Middle frontal gyrus (tissue), 1 donor: Measurements from ENCODE around the gene ZNF318.
"Not testable (repeated sequence)": the region's sequence is repeated elsewhere in the genome, so short reads cannot be mapped to it uniquely, and the experiment has no call there.

Source experiments
- DNase-seq: peaks from one replicate; pipeline ENCODE4 v3.0.0-alpha.2; 2015; ENCODE audit warnings: low spot score; ENCODE audit errors: extremely low spot score

Gene ZNF318

DNA sequence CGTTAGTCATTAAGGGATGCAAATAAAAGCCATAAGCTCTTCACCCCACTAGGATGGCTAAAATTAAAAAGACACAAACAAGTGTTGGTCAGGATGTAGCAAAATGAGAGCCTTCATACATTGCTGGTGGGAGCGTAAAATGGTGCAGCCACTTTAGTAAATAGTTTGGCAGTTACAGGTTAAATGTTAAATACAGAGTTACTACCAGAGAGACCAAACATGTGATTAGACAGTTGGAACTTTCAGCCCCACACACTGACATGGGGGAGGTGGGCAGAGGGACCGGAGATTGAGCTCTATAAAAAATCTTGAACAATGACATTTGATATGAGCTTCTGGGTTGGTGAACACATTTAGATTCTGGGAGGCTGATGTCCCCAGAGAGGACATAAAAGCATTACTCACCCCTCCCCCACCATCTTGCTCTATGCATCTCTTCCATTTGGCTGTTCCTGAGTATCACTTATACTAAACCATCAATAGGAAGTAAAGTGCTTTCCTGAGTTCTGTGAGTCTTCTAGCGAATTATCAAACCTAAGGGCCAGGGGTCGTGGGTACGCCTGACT lies 20.4 kb upstream of the ZNF318 start:
- DNase-seq, result no peak

DNA sequence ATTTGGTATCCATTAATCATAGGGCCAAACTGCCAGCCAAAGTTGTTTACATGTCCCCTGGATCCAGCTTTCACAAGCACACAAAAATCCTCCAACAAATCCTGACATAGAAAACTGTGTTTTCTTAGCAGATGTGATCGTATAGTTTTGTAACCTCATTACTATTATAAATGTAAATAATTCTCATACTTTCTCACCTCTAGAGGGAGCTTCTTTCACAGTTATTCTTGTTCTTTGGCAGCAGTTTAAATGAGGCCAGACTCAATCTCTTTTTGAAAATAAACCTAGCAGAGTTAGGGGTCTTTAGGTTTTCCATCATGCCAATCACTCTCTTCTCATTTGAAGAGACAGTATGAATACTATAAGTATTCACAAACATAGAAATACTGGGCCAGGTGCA lies 17.0 kb upstream of the ZNF318 start:
- no peak for DNase-seq

DNA sequence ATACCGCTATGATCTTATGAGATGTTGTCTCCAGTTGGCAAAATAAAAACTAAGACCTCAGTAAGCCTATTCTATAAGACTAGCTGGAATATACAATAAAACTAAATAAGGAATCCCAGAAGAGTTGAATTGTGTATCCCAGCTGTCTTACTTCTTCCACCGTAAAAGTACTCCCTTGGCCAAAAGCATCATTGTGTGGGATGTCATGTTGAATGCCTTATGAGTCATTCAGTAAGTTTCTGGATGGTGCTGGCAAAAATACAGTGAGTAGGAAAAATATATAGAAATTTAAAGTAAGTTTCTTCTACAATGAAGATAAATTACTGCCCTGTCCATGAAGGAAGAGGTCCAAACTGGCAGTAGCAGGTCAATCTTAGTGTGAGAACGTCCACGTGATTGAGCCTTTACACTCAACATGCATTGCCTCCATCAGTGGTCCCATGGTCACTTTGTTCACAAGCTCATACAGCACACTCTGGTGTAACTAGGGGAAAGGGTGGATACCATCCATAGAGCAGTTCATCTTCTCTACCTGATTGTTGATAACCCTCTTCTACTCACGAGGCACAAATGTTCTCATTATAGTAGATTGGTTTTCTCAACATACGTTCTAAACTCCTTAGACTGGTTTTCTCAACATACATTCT lies 13.7 kb upstream of the ZNF318 start:
- DNase-seq, result peak; percentile 26

DNA sequence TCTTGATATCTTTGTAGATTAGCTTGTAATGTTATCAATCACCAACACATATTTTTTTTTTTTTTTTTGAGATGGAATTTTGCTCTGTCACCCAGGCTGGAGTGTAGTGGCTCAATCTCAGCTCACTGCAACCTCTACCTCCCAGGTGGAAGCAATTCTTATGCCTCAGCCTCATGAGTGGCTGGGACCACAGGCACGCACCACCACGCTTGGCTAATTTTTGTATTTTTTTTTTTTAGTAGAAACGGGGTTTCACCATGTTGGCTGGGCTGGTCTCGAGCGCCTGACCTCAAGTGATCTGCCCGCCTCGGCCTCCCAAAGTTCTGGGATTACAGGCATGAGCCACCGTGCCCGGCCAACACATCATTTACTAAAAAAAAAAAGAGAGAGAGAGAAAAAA lies 11.4 kb upstream of the ZNF318 start:
- not testable (repeated sequence) for DNase-seq

DNA sequence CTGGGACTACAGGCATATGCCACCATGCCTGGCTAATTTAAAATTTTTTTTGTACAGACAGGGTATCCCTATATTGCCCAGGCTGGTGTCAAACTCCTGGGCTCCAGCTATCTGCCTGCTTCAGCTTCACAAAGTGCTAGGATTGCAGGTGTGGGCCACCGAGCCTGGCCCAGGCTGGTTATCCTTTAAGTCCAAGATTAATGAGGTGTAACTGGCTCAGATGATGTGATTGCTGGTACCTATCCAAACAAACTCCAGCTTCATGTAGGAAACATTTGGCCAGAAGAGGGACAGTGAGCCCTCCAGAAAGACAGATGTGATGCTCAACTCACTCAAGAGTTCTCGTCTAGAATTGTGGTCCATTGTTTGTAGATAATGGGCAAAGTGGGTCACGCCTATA lies 9.2 kb upstream of the ZNF318 start:
- no peak for DNase-seq

DNA sequence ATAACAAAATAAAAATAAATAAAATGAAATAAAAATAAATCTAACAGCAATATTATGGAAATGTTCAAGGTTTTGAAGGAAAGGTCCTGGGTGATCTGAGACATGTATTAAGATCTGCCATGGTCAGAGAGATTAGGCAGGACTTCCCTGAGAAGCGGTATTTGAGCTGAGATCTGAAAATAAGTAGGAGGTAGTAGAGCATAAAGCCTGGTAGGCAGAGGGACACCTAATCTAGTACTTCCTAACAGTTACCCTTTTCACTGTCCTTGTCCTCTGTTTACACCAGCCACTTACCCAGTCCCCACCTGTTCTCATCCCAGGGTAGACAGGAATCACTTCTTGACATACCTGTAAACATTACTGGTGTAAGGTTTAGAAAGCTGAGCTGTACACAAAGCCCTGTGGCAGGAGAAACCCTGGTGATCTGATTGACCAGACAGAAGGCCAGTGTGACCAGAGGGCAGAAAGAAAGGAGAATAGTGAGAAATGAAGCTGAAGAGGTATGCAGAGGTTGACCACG lies 8.3 kb upstream of the ZNF318 start:
- no peak for DNase-seq

DNA sequence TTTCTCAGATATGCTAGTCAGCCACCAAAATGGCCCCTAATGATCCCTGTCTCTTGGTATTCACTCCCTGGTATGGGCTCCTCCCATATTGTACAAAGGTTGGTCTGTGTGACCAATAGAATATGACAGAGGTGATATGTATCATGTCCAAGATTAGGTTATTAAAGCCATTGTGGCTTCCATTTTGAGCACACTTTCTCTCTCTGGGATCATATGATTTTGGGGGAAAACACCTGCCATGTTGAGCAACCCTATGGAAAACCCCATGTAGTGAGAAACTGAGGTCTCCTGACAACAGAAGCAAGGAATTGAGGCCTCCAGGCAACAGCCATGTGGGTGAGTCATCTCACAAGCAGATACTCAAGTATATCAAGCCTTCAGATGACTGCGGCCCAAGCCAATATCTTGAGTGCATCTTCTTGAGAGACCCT lies 7.1 kb upstream of the ZNF318 start:
- DNase-seq, result no peak

DNA sequence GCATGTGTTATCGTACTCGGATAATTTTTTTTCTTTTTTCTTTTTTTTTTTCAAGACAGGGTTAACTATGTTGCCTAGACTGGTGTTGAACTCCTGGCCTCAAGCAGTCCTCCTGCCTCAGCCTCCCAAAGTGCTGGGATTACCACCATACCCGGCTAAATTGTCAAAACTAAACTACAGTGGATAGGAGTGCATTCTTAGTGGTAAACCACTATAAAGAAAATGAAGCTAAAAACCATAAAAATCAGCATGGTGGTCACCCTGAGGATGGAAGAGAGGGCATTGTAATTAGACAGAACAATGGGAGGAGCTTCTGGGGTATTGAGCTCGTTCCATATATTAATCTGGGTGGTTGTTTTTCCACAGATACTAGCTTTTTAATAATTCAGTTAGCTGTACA lies 6.2 kb upstream of the ZNF318 start:
- no peak for DNase-seq

DNA sequence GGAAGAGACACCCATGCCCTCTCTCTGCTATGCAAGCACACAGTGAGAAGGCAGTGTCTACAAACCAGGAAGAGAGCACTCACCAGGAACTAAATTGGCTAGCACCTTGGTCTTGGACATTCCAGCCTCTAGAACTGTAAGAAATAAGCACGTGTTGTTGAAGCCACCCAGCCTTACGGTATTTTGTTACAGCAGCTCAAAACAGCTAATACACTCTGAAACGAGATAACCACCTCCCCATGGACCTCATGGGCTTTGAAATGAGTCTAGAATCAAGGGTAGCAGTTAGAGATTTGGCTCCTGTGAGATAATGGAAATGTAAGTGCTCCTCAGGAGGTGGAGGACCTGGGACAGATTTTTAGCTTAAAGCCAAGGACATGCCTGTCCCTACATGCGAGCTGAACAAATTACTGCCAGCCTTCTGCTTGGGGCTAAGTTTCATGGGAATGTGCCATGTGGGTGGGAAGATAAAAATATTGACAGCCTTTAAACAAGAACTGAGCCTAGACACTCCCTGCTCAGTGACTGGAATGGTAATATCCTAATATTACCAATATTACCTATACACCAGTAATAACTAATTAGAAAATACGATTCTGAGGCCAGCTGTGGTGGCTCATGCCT lies 3.9 kb upstream of the ZNF318 start:
- DNase-seq, result no peak

DNA sequence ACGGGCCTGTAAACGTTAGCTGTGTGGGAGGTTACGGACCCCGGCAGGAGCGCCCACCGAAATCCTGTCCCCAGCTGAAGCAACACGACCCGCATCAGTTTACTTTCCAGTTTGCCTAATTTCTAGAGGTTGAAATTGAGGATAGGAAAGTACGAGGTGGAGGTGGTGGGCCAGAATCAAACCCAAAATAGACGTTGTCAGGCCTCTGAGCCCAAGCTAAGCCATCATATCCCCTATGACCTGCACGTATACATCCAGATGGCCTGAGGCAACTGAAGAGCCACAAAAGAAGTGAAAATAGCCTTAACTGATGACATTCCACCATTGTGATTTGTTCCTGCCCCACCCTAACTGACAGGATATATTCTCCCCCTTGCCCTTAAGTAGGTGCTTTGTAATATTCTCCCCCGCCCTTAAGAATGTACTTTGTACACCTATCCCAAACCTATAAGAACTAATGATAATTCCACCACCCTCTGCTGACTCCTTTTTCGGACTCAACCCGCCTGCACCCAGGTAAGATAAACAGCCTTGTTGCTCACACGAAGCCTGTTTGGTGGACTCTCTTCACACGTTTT lies 645 bp upstream of the ZNF318 start:
- not testable (repeated sequence) for DNase-seq

DNA sequence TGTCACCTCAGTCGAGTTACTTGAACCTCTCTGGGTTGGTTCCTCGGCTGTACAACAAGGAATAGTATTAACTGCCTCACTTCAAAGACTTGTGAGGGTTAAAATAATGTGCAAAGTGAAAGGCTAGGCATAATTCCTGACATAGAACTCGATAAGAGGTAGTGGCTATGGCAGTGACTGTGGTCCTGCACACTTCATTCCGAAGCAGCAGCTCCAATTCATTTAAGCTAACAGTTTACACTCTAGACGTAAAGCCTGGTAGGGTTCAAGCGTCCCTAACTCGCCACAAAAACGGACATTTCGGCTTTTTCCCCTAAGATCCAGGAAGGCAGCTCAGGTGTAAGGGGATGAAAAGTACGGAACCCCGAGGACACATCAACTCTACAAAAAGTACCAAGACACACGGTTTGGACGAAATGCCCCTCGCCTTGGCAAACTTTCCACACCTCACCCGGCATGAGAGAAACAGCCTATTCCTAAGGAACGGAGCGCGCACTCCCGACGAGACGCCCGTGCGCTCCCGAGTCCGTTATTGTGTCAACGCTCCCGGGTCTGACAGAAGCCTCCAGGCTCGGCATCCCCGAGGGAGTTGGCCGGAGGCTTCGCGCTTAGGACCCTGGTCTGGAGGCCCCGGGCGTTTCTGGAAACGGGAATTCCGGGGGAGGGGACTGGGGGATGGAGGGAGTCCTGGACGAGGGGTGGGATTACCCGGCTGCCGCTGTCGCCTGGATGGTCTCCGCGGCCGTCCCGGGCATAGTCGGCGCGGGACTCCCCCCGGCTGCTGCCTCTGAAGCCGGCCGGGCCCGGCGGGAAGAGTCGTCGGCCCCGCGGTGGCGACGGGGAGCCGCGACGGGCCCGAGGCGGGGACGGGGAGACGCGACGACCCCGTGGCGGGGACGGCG lies 937 bp downstream of the ZNF318 start:
- DNase-seq, result no peak

DNA sequence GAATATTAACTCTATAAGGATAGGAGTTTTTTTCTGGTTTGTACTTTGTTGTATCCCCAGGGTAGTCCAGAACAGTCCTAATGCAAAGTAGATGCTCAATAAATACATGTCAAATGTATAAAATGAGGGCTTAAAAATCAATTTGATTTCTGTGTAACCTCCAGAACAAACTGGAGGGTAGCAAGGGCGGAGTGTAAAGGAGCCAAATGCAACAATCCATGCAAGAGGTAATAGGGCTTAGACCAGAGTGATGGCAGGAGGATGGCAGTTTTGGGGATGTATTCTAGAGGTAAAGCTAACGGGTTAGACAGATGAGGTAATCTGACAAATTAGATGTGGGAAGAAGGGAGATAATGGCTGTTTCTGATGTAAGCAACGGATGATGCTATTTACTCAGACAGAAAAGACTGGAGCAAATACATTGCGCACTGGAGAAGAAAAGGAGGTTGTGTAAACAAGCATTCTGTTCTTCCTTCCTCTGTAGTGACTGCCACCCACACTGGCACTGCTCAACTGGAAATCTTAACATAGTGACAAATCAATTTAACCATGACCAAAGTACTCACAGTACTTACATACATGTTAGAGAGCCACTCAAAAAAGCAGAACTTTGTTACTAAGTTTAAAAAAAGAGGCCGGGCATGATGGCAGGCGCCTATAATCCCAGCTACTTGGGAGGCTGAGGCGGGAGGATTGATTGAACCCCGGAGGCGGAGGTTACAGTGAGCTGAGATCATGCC lies 2.0 kb downstream of the ZNF318 start:
- DNase-seq, result no peak

DNA sequence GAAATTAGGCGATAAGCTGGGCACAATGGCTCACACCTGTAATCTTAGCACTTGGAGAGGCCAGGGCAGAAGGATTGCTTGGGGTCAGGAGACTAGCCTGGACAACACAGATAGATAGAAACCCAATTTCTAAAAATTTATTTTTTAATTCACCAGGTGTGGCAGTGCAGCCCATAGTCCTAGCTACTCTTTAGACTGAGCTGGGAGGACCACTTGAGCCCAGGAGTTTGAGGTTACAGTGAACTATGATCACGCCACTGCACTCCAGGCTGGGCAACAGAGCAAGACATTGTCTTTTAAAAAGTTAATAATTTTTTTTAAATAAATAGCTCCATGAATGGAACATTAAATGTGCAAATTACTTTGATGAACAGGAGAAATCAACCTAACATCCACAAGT lies 8.2 kb downstream of the ZNF318 start:
- no peak for DNase-seq

DNA sequence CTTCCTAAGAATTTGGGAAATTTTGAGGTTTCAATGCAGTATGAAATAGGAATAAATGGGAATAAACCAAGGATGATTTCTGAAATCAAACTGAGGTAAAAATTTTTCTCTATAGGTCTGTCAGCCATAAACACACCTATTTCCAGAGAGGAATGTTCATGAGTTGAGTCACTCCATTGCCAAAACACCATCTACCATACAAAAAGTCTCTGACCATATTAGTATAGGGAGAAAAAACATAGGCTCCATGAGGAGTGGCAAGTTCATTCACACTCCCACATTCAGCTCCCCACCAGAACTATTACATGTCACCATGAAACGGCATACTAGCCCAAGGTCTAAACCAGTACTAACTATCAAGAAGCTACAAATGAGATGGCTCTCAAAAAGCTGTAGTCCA lies 9.6 kb downstream of the ZNF318 start:
- DNase-seq, result no peak

DNA sequence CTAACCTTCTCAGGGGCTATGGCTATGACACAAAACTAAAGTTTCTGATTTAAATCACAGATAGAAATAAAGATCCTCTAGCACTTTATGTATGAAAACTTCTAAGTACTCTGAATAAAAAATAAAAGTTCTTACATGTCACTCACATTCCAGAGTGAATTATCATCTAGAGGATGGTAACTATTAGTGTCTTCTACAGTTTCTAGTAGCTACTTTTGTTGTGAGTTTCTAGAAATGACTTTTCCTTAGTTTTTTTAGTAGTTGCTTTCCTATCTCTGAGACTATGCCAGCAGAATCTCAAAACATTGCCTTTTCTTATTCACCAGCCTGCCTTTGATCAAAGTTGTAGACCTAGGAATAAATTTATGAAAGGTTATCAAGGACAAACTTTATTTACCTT lies 10.1 kb downstream of the ZNF318 start:
- no peak for DNase-seq

DNA sequence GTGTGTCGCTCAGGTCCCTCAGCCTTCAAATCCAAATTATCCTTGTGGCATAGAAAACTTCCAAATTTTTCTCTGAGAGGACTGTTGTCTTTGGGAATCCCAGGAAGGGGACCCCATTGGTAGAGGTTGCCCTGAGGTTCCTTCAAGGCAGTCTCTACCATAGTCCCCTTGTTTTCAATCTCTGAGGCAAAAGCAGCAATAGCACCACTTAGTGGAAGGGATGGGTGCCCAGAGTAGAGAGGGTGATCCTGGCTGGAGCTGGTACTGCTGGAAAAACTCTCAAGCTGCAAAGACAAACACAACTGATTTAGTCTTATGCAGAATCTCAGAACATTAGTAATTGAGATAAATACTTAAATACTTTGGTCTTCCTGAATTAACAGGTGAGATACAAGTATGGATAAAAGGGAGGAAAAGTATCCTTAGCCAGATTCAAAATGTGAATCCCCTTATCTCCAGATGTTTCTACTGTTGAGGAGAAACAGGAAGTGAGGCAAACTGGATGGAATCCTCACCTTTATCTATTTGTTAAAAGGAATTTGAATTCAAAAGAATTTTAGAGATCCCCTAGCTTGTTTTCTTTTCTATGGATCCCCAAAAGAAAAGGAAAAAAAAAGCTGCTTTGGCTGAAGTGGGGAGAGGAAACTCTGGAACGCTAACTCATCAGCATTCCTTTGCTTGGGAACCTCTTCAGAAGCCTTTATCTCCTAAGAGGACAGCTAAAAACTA lies 13.4 kb downstream of the ZNF318 start:
- no peak for DNase-seq

DNA sequence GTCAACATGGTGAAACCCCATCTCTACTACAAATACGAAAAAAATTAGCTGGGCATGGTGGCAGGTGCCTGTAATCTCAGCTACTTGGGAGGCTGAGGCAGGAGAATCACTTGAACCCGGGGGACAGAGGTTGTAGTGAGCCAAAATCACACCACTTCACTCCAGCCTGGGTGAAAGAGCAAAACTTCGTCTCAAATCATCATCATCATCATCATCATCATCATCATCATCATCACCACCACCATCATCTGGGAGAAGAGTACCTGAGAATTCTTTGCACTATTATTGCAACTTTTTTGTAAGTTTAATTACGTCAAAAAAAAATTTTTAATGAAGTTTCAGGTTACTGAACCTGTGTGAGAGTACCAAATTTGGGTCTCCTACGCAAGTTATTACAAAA lies 17.5 kb downstream of the ZNF318 start:
- not testable (repeated sequence) for DNase-seq

DNA sequence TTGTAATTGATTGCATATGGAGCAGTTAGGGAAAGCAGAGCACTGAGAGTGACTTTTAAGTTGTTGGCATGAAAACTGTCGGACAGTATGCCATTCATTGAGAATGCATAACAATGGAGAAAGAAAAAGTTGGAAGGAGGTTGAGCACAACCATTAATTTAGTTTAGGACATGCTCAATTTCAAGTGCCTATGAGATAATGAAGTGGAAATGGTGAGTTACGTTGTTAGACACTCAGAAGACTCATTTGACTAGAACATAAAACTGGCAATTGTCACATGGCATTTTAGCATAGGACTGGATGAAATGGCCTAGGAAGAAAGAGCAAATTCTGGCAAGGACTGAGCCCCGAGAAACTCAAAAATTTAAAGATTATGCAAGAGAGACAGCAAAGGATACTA lies 22.0 kb downstream of the ZNF318 start:
- DNase-seq, result no peak

DNA sequence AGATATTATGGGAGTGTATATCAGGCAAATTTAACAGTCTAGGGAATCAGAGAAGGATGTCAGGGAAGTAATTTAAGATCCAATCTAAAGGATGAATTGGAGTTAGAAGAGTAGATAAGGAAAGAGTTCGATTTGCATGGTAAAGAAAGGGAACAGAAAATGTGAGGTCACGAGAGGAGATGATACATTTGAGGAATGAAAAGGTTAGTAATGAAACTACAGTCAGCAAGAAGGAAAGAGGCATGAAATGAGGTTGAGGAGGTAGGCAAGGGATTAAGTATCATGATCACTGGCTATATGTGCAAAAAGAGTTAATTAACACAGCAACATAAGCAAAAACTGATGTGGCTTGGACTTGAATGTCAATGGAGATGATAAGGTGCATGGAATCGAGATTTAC lies 22.4 kb downstream of the ZNF318 start:
- DNase-seq, result no peak

DNA sequence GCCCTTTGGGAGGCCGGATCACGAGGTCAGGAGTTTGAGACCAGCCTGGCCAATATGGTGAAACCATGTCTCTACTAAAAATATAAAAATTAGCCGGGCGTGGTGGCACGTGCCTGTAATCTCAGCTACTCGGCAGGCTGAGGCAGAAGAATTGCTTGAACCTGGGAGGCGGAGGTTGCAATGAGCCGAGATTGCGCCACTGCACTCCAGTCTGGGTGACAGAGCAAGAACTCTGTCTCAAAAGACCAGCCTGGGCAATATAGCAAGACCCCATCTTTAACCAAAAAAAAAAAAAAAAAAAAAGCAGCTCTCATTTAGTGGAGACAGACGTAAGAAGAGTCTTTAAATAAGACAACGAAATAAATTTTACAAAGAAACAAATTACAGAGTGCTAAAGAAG lies 23.2 kb downstream of the ZNF318 start:
- DNase-seq, result not testable (repeated sequence)
